Stimulated activated CD4-positive, alpha-beta T cell treated with anti-CD3 and anti-CD28 coated beads, Interleukin-12 subunit alpha, Interleukin-12 subunit beta, amount 100 ng/mL, for 48 hours (primary cell): ENCODE measurements around the gene ZIC1.

Experiments
- DNase-seq, 3 donors: peaks; one replicate each; pipeline ENCODE4 v3.0.0-alpha.2; 2020; ENCODE audit warnings: low read depth in 2 of 3, low spot score in 1 of 3

The ZIC1 gene

GRCh38 chr3:147379651-147380050, 29.5 kb upstream of the ZIC1 start:
- DNase-seq: no peak

GRCh38 chr3:147380387-147380951, 28.7 kb upstream of the ZIC1 start:
- no peak for DNase-seq

- no peak for DNase-seq
These were observed 28.2 kb upstream of the ZIC1 start for GRCh38 chr3:147380977-147381376.

- DNase-seq: no peak
These were observed 27.6 kb upstream of the ZIC1 start for GRCh38 chr3:147381596-147381995.

- DNase-seq: no peak
These were observed 25.5 kb upstream of the ZIC1 start for GRCh38 chr3:147383617-147384016.

GRCh38 chr3:147384210-147385058, 24.7 kb upstream of the ZIC1 start:
- DNase-seq: no peak

- DNase-seq: no peak
These were observed 23.8 kb upstream of the ZIC1 start for GRCh38 chr3:147385059-147386012.

GRCh38 chr3:147387291-147387884, 21.8 kb upstream of the ZIC1 start:
- DNase-seq: no peak

- no peak for DNase-seq
These were observed 21.1 kb upstream of the ZIC1 start for GRCh38 chr3:147387885-147388699.

GRCh38 chr3:147388700-147389580, 20.2 kb upstream of the ZIC1 start:
- DNase-seq: no peak

- no peak for DNase-seq
These were observed 19.4 kb upstream of the ZIC1 start for GRCh38 chr3:147389717-147390116.

GRCh38 chr3:147390589-147391569, 18.3 kb upstream of the ZIC1 start:
- no peak for DNase-seq

GRCh38 chr3:147391781-147392624, 17.2 kb upstream of the ZIC1 start:
- DNase-seq: no peak

GRCh38 chr3:147392625-147392946, 16.6 kb upstream of the ZIC1 start:
- no peak for DNase-seq

- DNase-seq: no peak
These were observed 15.8 kb upstream of the ZIC1 start for GRCh38 chr3:147393261-147393942.

- DNase-seq: no peak
These were observed 15.0 kb upstream of the ZIC1 start for GRCh38 chr3:147393943-147394883.
